IMR-90 (cell line): ENCODE measurements around the gene OPRL1. TPM values are rescaled to one million over a fixed set of nuclear protein-coding genes. Genes with fewer than 3 reads are reported as not detected.
A peak's percentile ranks its signal among the peaks of the same experiment; 100 is the strongest.

Source experiments
- ATAC-seq: fragments of 200-7000 bp; cut with Tn5 transposase; 2 replicates; pipeline ENCODE4 v1.9.1; 2020; ENCODE audit warnings: low read depth, mild to moderate bottlenecking, moderate library complexity
- BruUV-seq: library from RNA; stranded (reverse); fragments of 400-500 nt; replicated peaks from 2 replicates; lab custom pipeline; 2021; lab: Mats Ljungman, UMichigan
- CTCF ChIA-PET: fragments of 300-600 bp; formaldehyde crosslinking; extraction: SDS; loops from one replicate; lab custom pipeline; 2021; ENCODE audit warnings: antibody characterized with exemption; lab: Yijun Ruan, JAX
- POLR2A ChIA-PET: fragments of 300-600 bp; sonication (Branson Sonifier 250); formaldehyde crosslinking; loops from one replicate; lab custom pipeline; 2022; ENCODE audit warnings: antibody characterized with exemption; ENCODE audit not compliant: unreplicated experiment; lab: Charles Lee
- DNase-seq: peaks from one replicate; pipeline ENCODE4 v3.0.0; 2013
- H2AFZ ChIP-seq: replicated peaks from 2 replicates; pipeline ENCODE3; 2013; ENCODE audit warnings: low read length, mild to moderate bottlenecking; ENCODE audit not compliant: poor library complexity
- H2AK5ac ChIP-seq: 2 replicates; pipeline ENCODE4 v1.6.1; 2013; ENCODE audit warnings: low read depth, low read length, inconsistent platforms
- H2AK9ac ChIP-seq: replicated peaks from 2 replicates; pipeline ENCODE3; 2013; ENCODE audit warnings: mild to moderate bottlenecking, low read depth, low read length, moderate library complexity; ENCODE audit not compliant: poor library complexity
- H2BK120ac ChIP-seq: 2 replicates; pipeline ENCODE4 v1.6.1; 2013; ENCODE audit warnings: low read depth, low read length, inconsistent platforms
- H2BK15ac ChIP-seq: 3 replicates; pipeline ENCODE4 v1.6.1; 2013; ENCODE audit warnings: low read depth, low read length, inconsistent platforms
- H2BK20ac ChIP-seq: 2 replicates; pipeline ENCODE4 v1.6.1; 2013; ENCODE audit warnings: low read depth, mild to moderate bottlenecking, inconsistent platforms, low read length, moderate library complexity
- H2BK5ac ChIP-seq: 2 replicates; pipeline ENCODE4 v1.6.1; 2013; ENCODE audit warnings: mild to moderate bottlenecking, low read depth, low read length, inconsistent platforms; ENCODE audit not compliant: poor library complexity, severe bottlenecking
- H3K14ac ChIP-seq: replicated peaks from 2 replicates; pipeline ENCODE4 v1.6.1; 2013; ENCODE audit warnings: low read depth, low read length, inconsistent platforms
- H3K18ac ChIP-seq: 2 replicates; pipeline ENCODE4 v1.6.1; 2013; ENCODE audit warnings: low read depth, low read length, control low read depth
- H3K23ac ChIP-seq: 2 replicates; pipeline ENCODE4 v1.6.1; 2013; ENCODE audit warnings: low read depth, low read length, inconsistent platforms
- H3K27ac ChIP-seq: 2 replicates; pipeline ENCODE4 v1.5.1; 2013; ENCODE audit warnings: mild to moderate bottlenecking, control low read depth, low read length; ENCODE audit not compliant: insufficient read depth
- H3K27me3 ChIP-seq: 2 replicates; pipeline ENCODE4 v1.6.1; 2013; ENCODE audit warnings: low read length; ENCODE audit not compliant: control insufficient read depth, insufficient read depth
- H3K36me3 ChIP-seq: 2 replicates; pipeline ENCODE4 v1.6.1; 2013; ENCODE audit warnings: low read length, mixed read lengths; ENCODE audit not compliant: control insufficient read depth, insufficient read depth
- H3K4ac ChIP-seq: 2 replicates; pipeline ENCODE4 v1.6.1; 2013; ENCODE audit warnings: low read depth, low read length, inconsistent platforms
- H3K4me1 ChIP-seq: 2 replicates; pipeline ENCODE4 v1.6.1; 2013; ENCODE audit warnings: low read length, mixed read lengths; ENCODE audit not compliant: control insufficient read depth, insufficient read depth
- H3K4me2 ChIP-seq: 2 replicates; pipeline ENCODE4 v1.6.1; 2013; ENCODE audit warnings: low read depth, mild to moderate bottlenecking, control low read depth, low read length, moderate library complexity
- H3K4me3 ChIP-seq: 2 replicates; pipeline ENCODE4 v1.5.1; 2013; ENCODE audit warnings: low read depth, mild to moderate bottlenecking, control low read depth, low read length, moderate library complexity; ENCODE audit not compliant: insufficient read depth
- H3K56ac ChIP-seq: 2 replicates; pipeline ENCODE4 v1.6.1; 2013; ENCODE audit warnings: low read length, inconsistent platforms; ENCODE audit not compliant: insufficient read depth; ENCODE audit errors: extremely low read depth
- H3K79me1 ChIP-seq, 2 experiments: 2 replicates each; pipeline ENCODE4 v1.6.1; 2013; ENCODE audit warnings: low read length in 2 of 2, inconsistent platforms in 1 of 2, low read depth in 1 of 2
- H3K9ac ChIP-seq: 2 replicates; pipeline ENCODE4 v1.6.1; 2013; ENCODE audit warnings: low read depth, low read length, control low read depth
- H3K9me1 ChIP-seq: 2 replicates; pipeline ENCODE4 v1.6.1; 2013; ENCODE audit warnings: low read length, inconsistent platforms; ENCODE audit not compliant: insufficient read depth
- H3K9me3 ChIP-seq: 2 replicates; pipeline ENCODE4 v1.6.1; 2013; ENCODE audit warnings: low read length; ENCODE audit not compliant: control insufficient read depth, insufficient read depth
- H4K20me1 ChIP-seq: 2 replicates; pipeline ENCODE4 v1.6.1; 2013; ENCODE audit warnings: low read length, inconsistent platforms; ENCODE audit not compliant: insufficient read depth
- H4K5ac ChIP-seq: 2 replicates; pipeline ENCODE4 v1.6.1; 2013; ENCODE audit warnings: mild to moderate bottlenecking, low read depth, low read length, control low read depth
- H4K8ac ChIP-seq, 2 experiments: 2 replicates each; pipeline ENCODE4 v1.6.1; 2013; ENCODE audit warnings: low read depth in 2 of 2, low read length in 2 of 2, control low read depth in 1 of 2, inconsistent platforms in 1 of 2
- H4K91ac ChIP-seq: 2 replicates; pipeline ENCODE4 v1.6.1; 2013; ENCODE audit warnings: low read depth, low read length, inconsistent platforms; ENCODE audit not compliant: insufficient read depth
- BHLHE40 ChIP-seq: fragments of 150-350 bp; IDR thresholded peaks from 2 replicates; pipeline ENCODE4 v1.6.1; 2016; ENCODE audit warnings: mild to moderate bottlenecking, low read depth, low read length
- CHD1 ChIP-seq: IDR thresholded peaks from 2 replicates; pipeline ENCODE4 v1.6.1; 2012; ENCODE audit warnings: low read depth, low read length, improper control_type of control experiment
- FOS ChIP-seq: fragments of 150-350 bp; IDR thresholded peaks from 2 replicates; pipeline ENCODE4 v1.6.1; 2016; ENCODE audit warnings: low read depth, low read length
- MAFK ChIP-seq: IDR thresholded peaks from 2 replicates; pipeline ENCODE4 v1.6.1; 2012; ENCODE audit warnings: low read depth, low read length, improper control_type of control experiment
- NFE2L2 ChIP-seq: fragments of 150-350 bp; IDR thresholded peaks from 2 replicates; pipeline ENCODE4 v1.6.1; 2016; ENCODE audit warnings: low read depth, mild to moderate bottlenecking, low read length
- POLR2A ChIP-seq: IDR thresholded peaks from 2 replicates; pipeline ENCODE4 v1.6.1; 2012; ENCODE audit warnings: mild to moderate bottlenecking, low read depth, low read length
- RAD21 ChIP-seq: IDR thresholded peaks from 2 replicates; pipeline ENCODE4 v1.6.1; 2012; ENCODE audit warnings: low read length, improper control_type of control experiment
- RCOR1 ChIP-seq: IDR thresholded peaks from 2 replicates; pipeline ENCODE4 v1.6.1; 2012; ENCODE audit warnings: mild to moderate bottlenecking, low read length, improper control_type of control experiment; ENCODE audit not compliant: insufficient replicate concordance
- SMC3 ChIP-seq: fragments of 150-350 bp; IDR thresholded peaks from 2 replicates; pipeline ENCODE4 v1.6.1; 2016; ENCODE audit warnings: low read depth, mild to moderate bottlenecking, antibody characterized with exemption, low read length, moderate library complexity
- WGBS, 2 experiments: methylation state at CpG; one replicate each; pipeline versions ENCODE4 v1.1.5 to v1.1.7; 2013; ENCODE audit warnings: missing lambda C conversion rate in 2 of 2; ENCODE audit not compliant: insufficient read length in 1 of 2; ENCODE audit errors: extremely low coverage in 2 of 2; 5-methylcytosine and 5-hydroxymethylcytosine counted together
- dilution Hi-C: fragments of 300-500 bp; cut with HindIII; formaldehyde crosslinking; loops from one replicate; pipeline ENCODE4 v1.14.3; 2018; ENCODE audit warnings: low sequenced_read_pairs; ENCODE audit not compliant: unreplicated experiment
- in situ Hi-C: fragments of 300-500 bp; cut with MboI; formaldehyde crosslinking; loops from 3 replicates; pipeline ENCODE4 v1.14.3; 2019; ENCODE audit warnings: low sequenced_read_pairs, inconsistent platforms, mixed read lengths
- intact Hi-C: fragments of 100-400 bp; cut with micrococcal nuclease; formaldehyde crosslinking; loops from 2 replicates; pipeline ENCODE4 v1.10.0; 2022
- polyA plus RNA-seq, 3 experiments: library from polyadenylated mRNA; depleted of rRNA; stranded (reverse); fragments of >200 nt; gene quantifications; 2 replicates each; pipeline ENCODE4 v1.2.3, GENCODE V29; 2012; ENCODE audit warnings: low replicate concordance in 1 of 3
- total RNA-seq: library from RNA; depleted of rRNA; stranded (reverse); fragments of >200 nt; gene quantifications from 2 replicates; pipeline ENCODE4 v1.2.3, GENCODE V29; 2012
- TF ChIP-seq, protein P1 (sequence below): fragments of 150-350 bp; IDR thresholded peaks from 2 replicates; pipeline ENCODE4 v1.6.1; 2017; ENCODE audit warnings: mild to moderate bottlenecking, antibody characterized with exemption, low read length, low read depth
- TF ChIP-seq, protein P2 (sequence below): conservative IDR thresholded peaks from 2 replicates; pipeline ENCODE4 v1.5.1; 2012; ENCODE audit warnings: mild to moderate bottlenecking, low read depth, low read length, improper control_type of control experiment
- TF ChIP-seq, protein P3 (sequence below): fragments of 150-350 bp; IDR thresholded peaks from 2 replicates; pipeline ENCODE4 v1.6.1; 2016; ENCODE audit warnings: low read depth, mild to moderate bottlenecking, low read length, moderate library complexity, borderline replicate concordance

Gene OPRL1
- total and polyA plus RNA-seq, 2 of the 4 experiments (the other 2 are of a cell fraction): 0.36 to 1.2 TPM

DNA sequence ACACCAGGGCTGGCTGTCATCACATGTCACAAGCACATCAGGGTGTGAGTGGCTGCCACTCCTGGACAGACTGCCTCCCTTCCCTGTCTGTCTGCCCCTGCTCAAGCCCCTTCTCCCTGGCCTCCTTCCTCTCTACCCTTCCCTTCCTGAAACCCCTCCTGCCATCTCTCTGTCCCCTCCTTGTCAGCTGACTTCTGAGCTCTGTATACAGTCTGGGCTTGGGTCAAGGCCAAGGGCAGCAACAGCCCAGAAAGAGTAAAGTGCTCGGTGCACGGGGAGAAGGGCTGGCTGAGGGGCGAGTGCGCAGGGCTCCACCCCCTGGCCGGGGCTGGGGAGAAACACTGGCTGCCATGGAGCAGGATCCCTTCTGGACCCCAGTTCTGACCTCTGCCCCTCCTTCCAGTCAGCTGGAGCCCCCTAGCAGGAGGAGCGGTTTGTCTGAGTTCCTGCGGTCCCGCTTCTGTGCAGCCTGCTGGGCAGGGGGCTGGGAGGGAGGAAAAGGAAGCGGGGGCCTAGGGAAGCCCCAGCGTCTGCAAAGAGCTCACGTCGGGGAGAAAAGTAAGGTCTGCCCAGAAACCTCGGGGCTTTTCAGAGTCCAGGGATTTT, 2.3 kb downstream of the OPRL1 start:
- Histone ChIP-seq H3K14ac (no peak overlapping the region), H3K27me3 (peaks cover 41% of the 10 kb centered on the region), H3K56ac (no peak overlapping the region), H4K91ac (no peak overlapping the region), H3K23ac (no peak overlapping the region), H3K4me3 (no peak overlapping the region), H2BK15ac (no peak overlapping the region), H3K4me1 (peaks cover 17% of the 10 kb centered on the region), H3K27ac (no peak overlapping the region), H2BK5ac (no peak overlapping the region), H2AK5ac (no peak overlapping the region; the same call in 1 of the 2 replicates), H3K79me1 (peaks cover 6 to 8% of the 10 kb centered on the region in 2 experiments; a peak in 3 of 4 replicates), H4K8ac (no peak overlapping the region), H3K9ac (no peak overlapping the region), H2BK20ac (no peak overlapping the region), H2AK9ac (peak overlapping the region; percentile 48), H3K18ac (no peak overlapping the region), H3K4ac (no peak overlapping the region), H2BK120ac (no peak overlapping the region), H4K20me1 (peaks cover 15% of the 10 kb centered on the region), H4K5ac (no peak overlapping the region), H3K36me3 (no peaks in the 10 kb centered on the region), H3K9me3 (peaks cover 5% of the 10 kb centered on the region; the same call in 1 of the 2 replicates), H3K4me2 (no peak overlapping the region), H2AFZ (peak overlapping the region; percentile 56), H3K9me1 (no peaks in the 10 kb centered on the region)
- TF ChIP-seq SMC3: no peak
- TF ChIP-seq, protein P1, sequence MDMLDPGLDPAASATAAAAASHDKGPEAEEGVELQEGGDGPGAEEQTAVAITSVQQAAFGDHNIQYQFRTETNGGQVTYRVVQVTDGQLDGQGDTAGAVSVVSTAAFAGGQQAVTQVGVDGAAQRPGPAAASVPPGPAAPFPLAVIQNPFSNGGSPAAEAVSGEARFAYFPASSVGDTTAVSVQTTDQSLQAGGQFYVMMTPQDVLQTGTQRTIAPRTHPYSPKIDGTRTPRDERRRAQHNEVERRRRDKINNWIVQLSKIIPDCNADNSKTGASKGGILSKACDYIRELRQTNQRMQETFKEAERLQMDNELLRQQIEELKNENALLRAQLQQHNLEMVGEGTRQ: no peak
- no peak for TF ChIP-seq CHD1
- TF ChIP-seq BHLHE40: no peak
- no peak for TF ChIP-seq FOS
- TF ChIP-seq, protein P2, sequence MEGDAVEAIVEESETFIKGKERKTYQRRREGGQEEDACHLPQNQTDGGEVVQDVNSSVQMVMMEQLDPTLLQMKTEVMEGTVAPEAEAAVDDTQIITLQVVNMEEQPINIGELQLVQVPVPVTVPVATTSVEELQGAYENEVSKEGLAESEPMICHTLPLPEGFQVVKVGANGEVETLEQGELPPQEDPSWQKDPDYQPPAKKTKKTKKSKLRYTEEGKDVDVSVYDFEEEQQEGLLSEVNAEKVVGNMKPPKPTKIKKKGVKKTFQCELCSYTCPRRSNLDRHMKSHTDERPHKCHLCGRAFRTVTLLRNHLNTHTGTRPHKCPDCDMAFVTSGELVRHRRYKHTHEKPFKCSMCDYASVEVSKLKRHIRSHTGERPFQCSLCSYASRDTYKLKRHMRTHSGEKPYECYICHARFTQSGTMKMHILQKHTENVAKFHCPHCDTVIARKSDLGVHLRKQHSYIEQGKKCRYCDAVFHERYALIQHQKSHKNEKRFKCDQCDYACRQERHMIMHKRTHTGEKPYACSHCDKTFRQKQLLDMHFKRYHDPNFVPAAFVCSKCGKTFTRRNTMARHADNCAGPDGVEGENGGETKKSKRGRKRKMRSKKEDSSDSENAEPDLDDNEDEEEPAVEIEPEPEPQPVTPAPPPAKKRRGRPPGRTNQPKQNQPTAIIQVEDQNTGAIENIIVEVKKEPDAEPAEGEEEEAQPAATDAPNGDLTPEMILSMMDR: no peak
- TF ChIP-seq POLR2A: no peak
- no peak for TF ChIP-seq RCOR1
- TF ChIP-seq RAD21: no peak
- TF ChIP-seq, protein P3, sequence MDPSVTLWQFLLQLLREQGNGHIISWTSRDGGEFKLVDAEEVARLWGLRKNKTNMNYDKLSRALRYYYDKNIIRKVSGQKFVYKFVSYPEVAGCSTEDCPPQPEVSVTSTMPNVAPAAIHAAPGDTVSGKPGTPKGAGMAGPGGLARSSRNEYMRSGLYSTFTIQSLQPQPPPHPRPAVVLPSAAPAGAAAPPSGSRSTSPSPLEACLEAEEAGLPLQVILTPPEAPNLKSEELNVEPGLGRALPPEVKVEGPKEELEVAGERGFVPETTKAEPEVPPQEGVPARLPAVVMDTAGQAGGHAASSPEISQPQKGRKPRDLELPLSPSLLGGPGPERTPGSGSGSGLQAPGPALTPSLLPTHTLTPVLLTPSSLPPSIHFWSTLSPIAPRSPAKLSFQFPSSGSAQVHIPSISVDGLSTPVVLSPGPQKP: no peak
- no peak for TF ChIP-seq MAFK
- no peak for TF ChIP-seq NFE2L2
- in situ Hi-C loops (no loop called here), intact Hi-C loops (no loop called here), dilution Hi-C loops (no loop called here)
- WGBS, 2 experiments: 29% methylated on average over 7 of the region's 13 CpGs; no CpG with 5 or more reads in 1 of the 2 experiments
- BruUV-seq: no TSS peak
- ATAC-seq (no peak), DNase-seq (no peak)
- POLR2A ChIA-PET: no interaction called here
- CTCF ChIA-PET: no interaction called here
